Endothelial cell of umbilical vein (primary cell): ENCODE data around the gene ZNF808. TPM values are rescaled to one million over a fixed set of nuclear protein-coding genes. Genes with fewer than 3 reads are reported as not detected.
"Not testable (repeated sequence)": the region's sequence is repeated elsewhere in the genome, so short reads cannot be mapped to it uniquely, and the experiment has no call there.

Source experiments
- Bru-seq: library from RNA; stranded (reverse); fragments of 400-500 nt; gene quantifications from one replicate; lab custom pipeline; 2021; lab: Mats Ljungman, UMichigan
- BruChase-seq, 2 experiments: library from RNA; stranded (reverse); fragments of 400-500 nt; gene quantifications; one replicate each; lab custom pipeline; 2021; lab: Mats Ljungman, UMichigan
- BruUV-seq: library from RNA; stranded (reverse); fragments of 400-500 nt; replicated peaks from 2 replicates; lab custom pipeline; 2021; lab: Mats Ljungman, UMichigan
- CTCF ChIA-PET: fragments of 300-600, 350-600 bp; sonication (Branson Sonifier 250); formaldehyde crosslinking; loops from one replicate; lab custom pipeline; 2021; ENCODE audit warnings: antibody characterized with exemption, inconsistent platforms; lab: Charles Lee
- POLR2A ChIA-PET: fragments of 300-600, 350-600 bp; sonication (Branson Sonifier 250); formaldehyde crosslinking; loops from one replicate; lab custom pipeline; 2021; ENCODE audit warnings: antibody characterized with exemption, inconsistent platforms; lab: Charles Lee
- DNase-seq: peaks from one replicate; pipeline ENCODE4 v3.0.0-alpha.2; 2011; ENCODE audit warnings: low read depth, low spot score
- FAIRE-seq: peaks from 2 replicates; lab custom pipeline; 2011; peaks lifted over from hg19 to GRCh38; lab: Jason Lieb, UNC
- H2AFZ ChIP-seq: 2 replicates; pipeline ENCODE4 v1.6.0; 2012; ENCODE audit warnings: low read depth, low read length, control low read depth, inconsistent platforms
- H3K27ac ChIP-seq: 2 replicates; pipeline ENCODE4 v1.5.1; 2011; ENCODE audit warnings: low read depth, mild to moderate bottlenecking, control low read depth, low read length, moderate library complexity; ENCODE audit not compliant: insufficient read depth
- H3K27me3 ChIP-seq, 2 experiments: 2 replicates each; pipeline versions ENCODE4 v1.6.0 to v1.6.1; 2011; ENCODE audit warnings: low read length in 2 of 2, mixed read lengths in 1 of 2; ENCODE audit not compliant: control insufficient read depth in 2 of 2, insufficient read depth in 2 of 2
- H3K36me3 ChIP-seq, 2 experiments: 2 replicates in 1 of 2; 3 replicates in 1 of 2; pipeline ENCODE4 v1.5.1; 2011; ENCODE audit warnings: low read length in 2 of 2, mild to moderate bottlenecking in 1 of 2, moderate library complexity in 1 of 2; ENCODE audit not compliant: control insufficient read depth in 2 of 2, insufficient read depth in 2 of 2; ENCODE audit errors: extremely low read depth in 1 of 2
- H3K4me1 ChIP-seq: 3 replicates; pipeline ENCODE4 v1.5.1; 2011; ENCODE audit warnings: mild to moderate bottlenecking, low read length; ENCODE audit not compliant: control insufficient read depth, insufficient read depth; ENCODE audit errors: extremely low read depth
- H3K4me2 ChIP-seq: 2 replicates; pipeline ENCODE4 v1.6.1; 2011; ENCODE audit warnings: low read length, control low read depth, mixed read lengths; ENCODE audit not compliant: insufficient read depth
- H3K4me3 ChIP-seq, 3 experiments: fragments of 200-600 bp in 1 of 3; sonication (generic), shearing (Covaris generic) in 1 of 3; replicated peaks in 1 of 3; 2 replicates each; pipeline ENCODE4 v1.5.1; 2011 to 2016; ENCODE audit warnings: control low read depth in 3 of 3, low read length in 3 of 3, mild to moderate bottlenecking in 2 of 3, inconsistent platforms in 1 of 3, low read depth in 1 of 3, moderate library complexity in 1 of 3; ENCODE audit not compliant: insufficient read depth in 1 of 3
- H3K79me2 ChIP-seq: 2 replicates; pipeline ENCODE4 v1.6.0; 2012; ENCODE audit warnings: low read length, inconsistent platforms; ENCODE audit not compliant: control insufficient read depth, insufficient read depth
- H3K9ac ChIP-seq: replicated peaks from 2 replicates; pipeline ENCODE3; 2011; ENCODE audit warnings: low read length, control low read depth; ENCODE audit not compliant: insufficient read depth; ENCODE audit errors: extremely low read depth
- H3K9me1 ChIP-seq: replicated peaks from 3 replicates; pipeline ENCODE4 v1.6.0; 2011; ENCODE audit warnings: mild to moderate bottlenecking, low read length; ENCODE audit not compliant: control insufficient read depth, insufficient read depth; ENCODE audit errors: extremely low read depth
- H3K9me3 ChIP-seq: replicated peaks from 2 replicates; pipeline ENCODE4 v1.5.1; 2012; ENCODE audit warnings: low read length, inconsistent platforms; ENCODE audit not compliant: control insufficient read depth, insufficient read depth
- H4K20me1 ChIP-seq: replicated peaks from 2 replicates; pipeline ENCODE3; 2011; ENCODE audit warnings: mild to moderate bottlenecking, low read length; ENCODE audit not compliant: control insufficient read depth, insufficient read depth; ENCODE audit errors: extremely low read depth
- CTCF ChIP-seq, 2 donors: IDR thresholded peaks; 1 replicate in 1 of 2; 2 replicates in 1 of 2; pipeline ENCODE4 v1.5.1; 2011; ENCODE audit warnings: low read length in 2 of 2, mild to moderate bottlenecking in 2 of 2, moderate library complexity in 2 of 2, control low read depth in 1 of 2, inconsistent platforms in 1 of 2, low read depth in 1 of 2; ENCODE audit not compliant: insufficient read depth in 1 of 2; ENCODE audit errors: extremely low read depth in 1 of 2
- EZH2 ChIP-seq: IDR thresholded peaks from 2 replicates; pipeline ENCODE4 v1.6.1; 2012; ENCODE audit warnings: borderline replicate concordance, low read depth, mild to moderate bottlenecking, moderate library complexity, low read length, inconsistent platforms; ENCODE audit not compliant: severe bottlenecking
- FOS ChIP-seq: IDR thresholded peaks from 2 replicates; pipeline ENCODE4 v1.6.1; 2011; ENCODE audit warnings: mild to moderate bottlenecking, low read length, moderate library complexity, borderline replicate concordance; ENCODE audit not compliant: insufficient read depth
- GATA2 ChIP-seq: IDR thresholded peaks from 2 replicates; pipeline ENCODE4 v1.7.0; 2011; ENCODE audit warnings: low read depth, mild to moderate bottlenecking, moderate library complexity, mixed read lengths, low read length; ENCODE audit not compliant: insufficient read length, insufficient read depth
- JUN ChIP-seq: IDR thresholded peaks from 2 replicates; pipeline ENCODE4 v1.6.1; 2011; ENCODE audit warnings: borderline replicate concordance, low read depth; ENCODE audit not compliant: insufficient read length, insufficient read depth
- MYC ChIP-seq: IDR thresholded peaks from one replicate; pipeline ENCODE4 v1.6.1; 2011; ENCODE audit warnings: mild to moderate bottlenecking, low read depth, low read length
- POLR2A ChIP-seq: IDR thresholded peaks from 2 replicates; pipeline ENCODE4 v1.6.1; 2012; ENCODE audit warnings: low read depth, mild to moderate bottlenecking, control low read depth, low read length
- POLR2AphosphoS5 ChIP-seq: IDR thresholded peaks from 2 replicates; pipeline ENCODE4 v1.6.1; 2012; ENCODE audit warnings: low read depth, mild to moderate bottlenecking, control low read depth, low read length, moderate library complexity; ENCODE audit not compliant: insufficient read depth
- dilution Hi-C: fragments of 300-500 bp; cut with MboI; formaldehyde crosslinking; loops from one replicate; pipeline ENCODE4 v1.15.0; 2019; ENCODE audit warnings: low sequenced_read_pairs; ENCODE audit not compliant: extremely low pct_ligation_motif_present
- intact Hi-C: fragments of 100-400 bp; cut with micrococcal nuclease; formaldehyde crosslinking; loops from one replicate; pipeline ENCODE4 v1.10.0; 2022
- long read RNA-seq: library from polyadenylated mRNA; stranded (forward); transcript quantifications from one replicate; pipeline ENCODE4 v2.0.0, GENCODE V29; 2021
- polyA minus RNA-seq, 3 experiments: library from RNA; depleted of rRNA, polyadenylated mRNA; stranded (reverse); fragments of >200 nt; gene quantifications; 1 replicate in 1 of 3; 2 replicates in 2 of 3; pipeline ENCODE4 v1.2.3, GENCODE V29; 2011
- polyA plus RNA-seq, 4 experiments: library from polyadenylated mRNA; depleted of rRNA in 3 of 4; stranded (reverse) in 3 of 4; unstranded in 1 of 4; fragments of >200 nt; gene quantifications; 2 replicates each; pipeline versions ENCODE4 v1.2.1 to v1.2.3, GENCODE V29; 2011 to 2012; ENCODE audit warnings: missing spikeins in 1 of 4
- total RNA-seq: library from RNA; stranded (reverse); gene quantifications from 2 replicates; pipeline ENCODE4 v1.2.3, GENCODE V29; 2021
- TF ChIP-seq, protein P1 (sequence below): IDR thresholded peaks from 2 replicates; pipeline ENCODE4 v1.6.1; 2011; ENCODE audit not compliant: insufficient read depth, insufficient read length

The ZNF808 gene
- total RNA-seq = 13.6 and 15.2 TPM in 2 replicates
- polyA plus RNA-seq = 1.8 and 1.9 TPM in 2 replicates
- polyA plus RNA-seq (2011; cell fraction: cytosol; rRNA removed) = 2.7 and 2.8 TPM in 2 replicates
- 7.8 and 11.9 TPM in 2 replicates for polyA plus RNA-seq (2011; cell fraction: nucleus; rRNA removed)
- 2.4 and 2.9 TPM in 2 replicates for polyA plus RNA-seq (2012)
- polyA minus RNA-seq = 11.8 and 14.5 TPM in 2 replicates
- polyA minus RNA-seq (2011; cell fraction: cytosol; rRNA and poly(A)+ RNA removed) = 5.3 TPM
- polyA minus RNA-seq (2011; cell fraction: nucleus; rRNA and poly(A)+ RNA removed) = 10.5 and 18.7 TPM in 2 replicates
- Bru-seq, nascent RNA = percentile 59 among the genes with signal in this experiment
- percentile 65 among the genes with signal in this experiment for BruChase-seq, experiment 1, labeled RNA remaining after a 6-hour chase
- BruChase-seq, experiment 2, labeled RNA remaining after a 2-hour chase = percentile 59 among the genes with signal in this experiment
- long read RNA-seq, partial matches to known transcripts = 1 of 5 reads
- long read RNA-seq, other reads (novel, unspliced or antisense) = 4 of 5 reads

DNA sequence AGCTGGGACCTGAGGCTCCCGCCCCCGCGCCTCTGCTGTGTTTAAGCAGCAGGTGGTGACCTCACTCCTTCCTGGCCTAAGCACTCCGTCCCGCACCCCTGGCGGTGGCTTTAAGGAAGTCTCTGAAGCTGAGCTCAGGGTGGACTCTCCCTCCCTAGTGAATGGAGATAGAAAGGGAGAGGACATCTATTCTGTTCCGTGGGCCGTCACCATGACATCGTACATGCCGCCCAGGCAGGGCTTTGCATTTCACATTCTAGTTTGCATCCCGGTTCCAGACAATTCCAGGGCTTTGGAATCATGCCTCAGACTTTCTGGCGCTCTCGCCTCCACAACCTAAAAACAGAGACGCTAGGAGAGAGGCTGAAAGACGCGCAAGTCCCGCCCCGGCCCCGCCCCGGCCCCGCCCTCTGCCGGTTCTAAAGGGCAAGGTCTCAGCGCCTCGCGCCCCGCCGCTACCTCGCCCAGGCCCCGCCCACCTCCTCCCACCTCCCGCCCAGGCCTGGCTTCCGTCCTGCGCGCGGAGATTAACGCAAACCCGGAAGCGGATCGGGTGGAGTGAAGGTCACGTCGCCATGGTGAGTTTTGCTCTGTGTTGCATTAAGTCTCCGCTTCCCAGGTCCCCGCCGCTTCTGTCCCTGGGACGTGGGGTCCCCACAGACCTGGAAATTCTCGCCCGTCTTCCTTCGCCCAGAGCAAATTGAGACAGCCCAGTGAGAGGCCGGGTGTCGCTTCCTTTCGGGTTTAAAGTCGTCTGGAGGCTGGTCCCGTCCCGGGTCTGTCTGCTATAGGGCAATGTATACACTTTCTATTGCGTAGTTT, at the start of gene ZNF808:
TSS of gene ZNF808 (plus strand) at position 535 of the 822 bp plus-strand sequence. CDS start 15,617 bp downstream, outside the sequence.
- Histone ChIP-seq H3K4me1 (peaks cover 3% of the 10 kb centered on the region), H3K4me3 (peak within 1 kb of the TSS; percentile 70 to 86 (median 83)), H3K27me3 (no peaks in the 10 kb centered on the region), H4K20me1 (no peaks in the 10 kb centered on the region), H3K79me2 (peaks cover 8% of the 10 kb centered on the region), H3K4me2 (peak within 1 kb of the TSS; percentile 89), H3K9ac (peak within 1 kb of the TSS; percentile 86), H2AFZ (peak within 1 kb of the TSS; percentile 98), H3K36me3 (no peaks in the 10 kb centered on the region), H3K27ac (peak within 1 kb of the TSS; percentile 78), H3K9me1 (no peaks in the 10 kb centered on the region), H3K9me3 (no peaks in the 10 kb centered on the region)
- TF ChIP-seq POLR2AphosphoS5 (peak; percentile 66), GATA2 (no peak), FOS (no peak), CTCF (IDR thresholded peaks at IDR 0.05; ENCODE audit: extremely low read depth in 1 of 2, insufficient read depth in 1 of 2, low read depth in 1 of 2, low read length in 2 of 2) (peak; percentile 59 to 61), JUN (peak; percentile 36), MYC (no peak), POLR2A (peak; percentile 78), EZH2 (no peak)
- TF ChIP-seq, protein P1, sequence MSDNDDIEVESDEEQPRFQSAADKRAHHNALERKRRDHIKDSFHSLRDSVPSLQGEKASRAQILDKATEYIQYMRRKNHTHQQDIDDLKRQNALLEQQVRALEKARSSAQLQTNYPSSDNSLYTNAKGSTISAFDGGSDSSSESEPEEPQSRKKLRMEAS = no peak
- FAIRE-seq (peak; percentile 86), DNase-seq (peak; percentile 88)
- intact Hi-C loops (loop anchor here (1.0 to 5.0 kb wide), 7 partner anchors 8 to 465 kb away; partner anchors contain the start of genes ZNF480, ZNF616, ZNF701 and ZNF83), dilution Hi-C loops (no loop called here)
- BruUV-seq = no TSS peak
- ChIA-PET POLR2A (interaction anchor here (0.7 to 1.2 kb wide), 2 partner anchors 158 to 374 kb away, joined by 4 to 5 read pairs; partner anchors contain the start of gene ZNF880), CTCF (no interaction called here)

DNA sequence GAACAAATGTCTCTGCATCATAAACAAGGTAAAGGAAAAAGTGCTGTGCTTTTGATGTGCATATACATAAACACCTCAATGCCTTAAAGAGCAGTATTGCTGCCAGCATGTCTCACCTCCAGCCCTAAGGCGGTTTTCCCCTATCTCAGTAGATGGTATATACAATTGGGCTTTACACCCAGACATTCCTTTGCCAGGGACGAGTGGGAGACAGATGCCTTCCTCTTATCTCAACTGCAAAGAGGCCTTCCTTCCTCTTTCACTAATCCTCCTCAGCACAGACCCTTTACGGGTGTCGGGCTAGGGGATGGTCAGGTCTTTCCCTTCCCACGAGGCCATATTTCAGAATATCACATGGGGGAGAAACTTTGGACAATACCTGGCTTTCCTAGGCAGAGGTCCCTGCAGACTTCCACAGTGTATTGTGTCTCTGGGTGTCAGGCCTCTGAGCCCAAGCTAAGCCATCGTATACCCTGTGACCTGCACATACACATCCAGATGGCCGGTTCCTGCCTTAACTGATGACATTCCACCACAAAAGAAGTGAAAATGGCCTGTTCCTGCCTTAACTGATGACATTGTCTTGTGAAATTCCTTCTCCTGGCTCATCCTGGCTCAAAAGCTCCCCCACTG, 43.2 kb upstream of the ZNF808 start:
- H3K36me3 ChIP-seq, H2AFZ ChIP-seq, H3K27ac ChIP-seq, POLR2A ChIA-PET, DNase-seq, FAIRE-seq, CTCF ChIA-PET, dilution Hi-C loops, H4K20me1 ChIP-seq, intact Hi-C loops, H3K4me3 ChIP-seq, H3K27me3 ChIP-seq, H3K9ac ChIP-seq, BruUV-seq, H3K79me2 ChIP-seq, H3K4me1 ChIP-seq, H3K9me1 ChIP-seq, H3K9me3 ChIP-seq, H3K4me2 ChIP-seq: not testable (repeated sequence)
